Spinal cord (tissue), 10 donors: ENCODE measurements around the gene PRR29. TPM values are rescaled to one million over a fixed set of nuclear protein-coding genes. Genes with fewer than 3 reads are reported as not detected.

Source experiments
- DNase-seq, 6 donors: peaks; one replicate each; pipeline versions ENCODE4 v3.0.0 to v3.0.0-alpha.2; 2013 to 2015; ENCODE audit warnings: low spot score in 6 of 6, low read depth in 4 of 6
- H3K27ac ChIP-seq: one replicate; pipeline ENCODE4 v1.5.1; 2013; ENCODE audit warnings: low read depth, low read length, control low read depth
- H3K27me3 ChIP-seq: one replicate; pipeline ENCODE4 v1.6.1; 2013; ENCODE audit warnings: low read length; ENCODE audit not compliant: control insufficient read depth, insufficient read depth
- H3K36me3 ChIP-seq: one replicate; pipeline ENCODE4 v1.6.1; 2013; ENCODE audit warnings: low read length; ENCODE audit not compliant: control insufficient read depth, insufficient read depth
- H3K4me1 ChIP-seq: one replicate; pipeline ENCODE4 v1.6.1; 2013; ENCODE audit warnings: low read length; ENCODE audit not compliant: control insufficient read depth, insufficient read depth
- H3K4me3 ChIP-seq: one replicate; pipeline ENCODE4 v1.5.1; 2013; ENCODE audit warnings: low read depth, low read length, control low read depth
- H3K9me3 ChIP-seq: one replicate; pipeline ENCODE4 v1.6.1; 2013; ENCODE audit warnings: low read length; ENCODE audit not compliant: control insufficient read depth, insufficient read depth
- WGBS: methylation state at CpG from one replicate; pipeline ENCODE4 v1.1.5; 2013; ENCODE audit warnings: missing lambda C conversion rate; ENCODE audit not compliant: insufficient coverage; 5-methylcytosine and 5-hydroxymethylcytosine counted together
- polyA plus RNA-seq, 2 donors: library from polyadenylated mRNA; unstranded; fragments of 120-200 nt; gene quantifications; one replicate each; pipeline ENCODE4 v1.2.1, GENCODE V29; 2013; ENCODE audit not compliant: insufficient read length in 2 of 2
- total RNA-seq, 2 donors: library from RNA; depleted of rRNA in 1 of 2; stranded (reverse); fragments of 120-200 nt in 1 of 2; fragments of >200 nt in 1 of 2; gene quantifications; one replicate each; pipeline versions ENCODE4 v1.2.3 to v1.2.4, GENCODE V29; 2013 to 2014
- donor health status: healthy.

The PRR29 gene
- total and polyA plus RNA-seq, 4 donors, result 2.8 to 17.7 (median 12.9) TPM

GRCh38 chr17:64038331-64039105 lies 40.4 kb downstream of the PRR29 start:
- 87% methylated on average over 11 of the region's 16 CpGs for WGBS
- DNase-seq, result no peak

GRCh38 chr17:64039106-64039400 lies 40.9 kb downstream of the PRR29 start:
- DNase-seq, result no peak
- Histone ChIP-seq H3K27me3 (no peaks in the 10 kb centered on the region), H3K9me3 (no peaks in the 10 kb centered on the region), H3K27ac (no peak overlapping the region), H3K36me3 (peaks cover 17% of the 10 kb centered on the region), H3K4me3 (no peak overlapping the region), H3K4me1 (peaks cover 3% of the 10 kb centered on the region)
- WGBS, result no CpG with 5 or more reads among the region's 3 CpGs

More at GRCh38 chr17:64038331-64039105, 40.4 kb downstream of the PRR29 start:
- Histone ChIP-seq H3K9me3 (no peaks in the 10 kb centered on the region), H3K36me3 (peaks cover 12% of the 10 kb centered on the region), H3K4me1 (peaks cover 3% of the 10 kb centered on the region), H3K27me3 (no peaks in the 10 kb centered on the region), H3K4me3 (no peak overlapping the region), H3K27ac (no peak overlapping the region)

DNA sequence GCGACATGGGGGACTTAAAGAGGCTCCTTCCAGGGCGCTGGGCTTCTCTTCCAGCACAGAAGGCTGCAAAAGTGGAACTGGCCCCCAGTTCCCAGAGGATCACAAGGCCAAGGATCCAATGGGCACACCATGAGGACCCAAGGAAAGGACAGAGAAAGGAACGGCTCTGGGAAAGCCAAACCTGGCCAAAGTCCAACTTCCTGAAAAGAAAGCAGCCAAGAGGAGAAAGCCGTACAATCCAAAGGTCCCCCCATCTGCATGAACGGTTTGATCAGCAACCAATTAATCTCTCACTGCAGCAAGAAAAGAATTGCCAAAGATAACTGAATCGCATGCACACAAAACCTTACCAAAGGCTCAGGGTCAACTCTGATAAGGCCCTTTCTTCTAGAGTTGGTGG lies 42.1 kb downstream of the PRR29 start:
- peaks cover 3% of the 10 kb centered on the region for H3K4me1 ChIP-seq
- DNase-seq, result no peak
- WGBS, result 57% methylated on average over 4 of the region's 6 CpGs

GRCh38 chr17:64041912-64042311 lies 43.8 kb downstream of the PRR29 start:
- H3K9me3 ChIP-seq, result no peaks in the 10 kb centered on the region
- peaks cover 3% of the 10 kb centered on the region for H3K4me1 ChIP-seq
- peaks cover 43% of the 10 kb centered on the region for H3K36me3 ChIP-seq
- H3K27me3 ChIP-seq, result no peaks in the 10 kb centered on the region
- 69% methylated on average over 9 of the region's 11 CpGs for WGBS
- no peak for DNase-seq
- H3K27ac ChIP-seq, result no peak overlapping the region
- no peak overlapping the region for H3K4me3 ChIP-seq

More for the DNA sequence above, 42.1 kb downstream of the PRR29 start:
- Histone ChIP-seq H3K27ac (no peak overlapping the region), H3K9me3 (no peaks in the 10 kb centered on the region), H3K36me3 (peaks cover 28% of the 10 kb centered on the region), H3K27me3 (no peaks in the 10 kb centered on the region), H3K4me3 (no peak overlapping the region)

GRCh38 chr17:64042700-64043485 lies 44.7 kb downstream of the PRR29 start:
- no peak overlapping the region for H3K4me3 ChIP-seq
- peaks cover 3% of the 10 kb centered on the region for H3K4me1 ChIP-seq
- DNase-seq, result no peak
- H3K27me3 ChIP-seq, result no peaks in the 10 kb centered on the region
- no peak overlapping the region for H3K27ac ChIP-seq
- peaks cover 46% of the 10 kb centered on the region for H3K36me3 ChIP-seq
- 96% methylated on average over 12 of the region's 12 CpGs for WGBS
- no peaks in the 10 kb centered on the region for H3K9me3 ChIP-seq

- no peaks in the 10 kb centered on the region for H3K9me3 ChIP-seq
- no peaks in the 10 kb centered on the region for H3K27me3 ChIP-seq
- peaks cover under 1% of the 10 kb centered on the region for H3K4me1 ChIP-seq
- no peak overlapping the region for H3K27ac ChIP-seq
- H3K4me3 ChIP-seq, result no peak overlapping the region
- no peak for DNase-seq
- 88% methylated on average over 12 of the region's 13 CpGs for WGBS
- H3K36me3 ChIP-seq, result peaks cover 59% of the 10 kb centered on the region
These were observed 47.0 kb downstream of the PRR29 start for GRCh38 chr17:64045176-64045575.

DNA sequence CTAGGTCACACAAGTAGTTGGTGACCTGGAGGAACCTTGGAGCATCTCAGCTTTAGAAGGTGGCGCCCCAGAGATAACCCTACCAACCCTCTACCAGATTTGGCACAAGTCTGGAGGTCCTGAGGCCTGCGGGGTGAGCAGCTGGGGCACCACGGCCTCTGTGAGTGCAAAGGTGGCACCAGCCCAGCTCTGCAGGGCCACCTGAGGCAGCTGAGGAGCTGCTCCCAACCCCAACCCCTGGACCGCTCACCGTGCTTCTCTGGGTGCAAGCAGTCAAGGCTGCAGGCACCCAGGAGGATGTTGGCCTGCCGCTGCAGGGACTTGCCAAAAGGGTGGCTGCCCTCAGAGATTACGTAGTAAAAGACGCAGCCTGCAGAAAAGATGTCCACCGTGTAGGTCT lies 50.7 kb downstream of the PRR29 start:
- no peak overlapping the region for H3K27ac ChIP-seq
- no peaks in the 10 kb centered on the region for H3K4me1 ChIP-seq
- H3K4me3 ChIP-seq, result no peak overlapping the region
- peaks cover 65% of the 10 kb centered on the region for H3K36me3 ChIP-seq
- WGBS, result 96% methylated on average over 9 of the region's 9 CpGs
- no peak for DNase-seq
- no peaks in the 10 kb centered on the region for H3K27me3 ChIP-seq
- H3K9me3 ChIP-seq, result no peaks in the 10 kb centered on the region

- no peaks in the 10 kb centered on the region for H3K9me3 ChIP-seq
- no peak overlapping the region for H3K4me3 ChIP-seq
- no CpG with 5 or more reads among the region's 1 CpG for WGBS
- H3K27ac ChIP-seq, result no peak overlapping the region
- H3K4me1 ChIP-seq, result no peaks in the 10 kb centered on the region
- no peaks in the 10 kb centered on the region for H3K27me3 ChIP-seq
- DNase-seq, result no peak
- peaks cover 65% of the 10 kb centered on the region for H3K36me3 ChIP-seq
These were observed 53.0 kb downstream of the PRR29 start for GRCh38 chr17:64051153-64051552.

- Histone ChIP-seq H3K27ac (no peak overlapping the region), H3K27me3 (no peaks in the 10 kb centered on the region), H3K9me3 (no peaks in the 10 kb centered on the region), H3K4me3 (no peak overlapping the region), H3K36me3 (peaks cover 60% of the 10 kb centered on the region), H3K4me1 (no peaks in the 10 kb centered on the region)
- DNase-seq, result no peak
- 93% methylated on average over 10 of the region's 10 CpGs for WGBS
These were observed 55.0 kb downstream of the PRR29 start for GRCh38 chr17:64053101-64053500.
